ENCODE measurements around the gene PMPCA.
"Not testable (repeated sequence)": the region's sequence is repeated elsewhere in the genome, so short reads cannot be mapped to it uniquely, and the experiment has no call there.

The PMPCA gene

DNA sequence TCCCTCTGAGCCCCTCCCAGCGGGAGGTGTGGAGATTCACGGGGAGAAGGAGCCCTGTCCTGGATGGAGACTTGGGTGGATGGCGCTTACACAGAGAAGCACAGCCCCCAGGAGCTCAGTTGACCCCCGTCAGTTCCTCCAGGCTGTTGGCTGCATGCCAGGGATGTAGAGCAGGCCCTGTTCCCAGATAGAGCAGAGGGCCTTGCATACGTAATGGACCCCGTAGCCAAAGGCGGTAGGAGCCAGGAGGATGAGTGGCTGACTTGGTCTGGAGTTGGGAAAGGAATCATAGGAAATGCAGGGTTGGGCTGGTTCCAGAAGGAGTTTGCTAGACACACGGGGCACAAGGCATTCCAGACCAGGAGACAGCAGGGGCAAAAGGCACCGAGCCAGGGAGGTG is 2.5 kb downstream of the PMPCA start:
- no peaks in the 10 kb centered on the region for H3K9me3 ChIP-seq (ENCODE audit: control insufficient read depth in 2 of 2, low read length in 2 of 2)
- no peaks in the 10 kb centered on the region for H3K27me3 ChIP-seq (ENCODE audit: control insufficient read depth in 2 of 2, insufficient read depth in 2 of 2, low read length in 2 of 2)
- peaks cover 18 to 20% of the 10 kb centered on the region in 2 donors for H3K4me1 ChIP-seq (ENCODE audit: control insufficient read depth in 2 of 2, insufficient read depth in 2 of 2, low read length in 2 of 2)
- no peak overlapping the region for H3K9ac ChIP-seq (ENCODE audit: low read depth in 1 of 2, low read length in 2 of 2)
- peaks cover 45 to 48% of the 10 kb centered on the region in 2 donors for H3K36me3 ChIP-seq (ENCODE audit: control insufficient read depth in 2 of 2, insufficient read depth in 2 of 2, low read length in 2 of 2)
- H3K4me3 ChIP-seq (ENCODE audit: low read length in 2 of 2), result no peak overlapping the region
- H3K27ac ChIP-seq (ENCODE audit: low read depth in 2 of 2, low read length in 2 of 2), result no peak overlapping the region

DNA sequence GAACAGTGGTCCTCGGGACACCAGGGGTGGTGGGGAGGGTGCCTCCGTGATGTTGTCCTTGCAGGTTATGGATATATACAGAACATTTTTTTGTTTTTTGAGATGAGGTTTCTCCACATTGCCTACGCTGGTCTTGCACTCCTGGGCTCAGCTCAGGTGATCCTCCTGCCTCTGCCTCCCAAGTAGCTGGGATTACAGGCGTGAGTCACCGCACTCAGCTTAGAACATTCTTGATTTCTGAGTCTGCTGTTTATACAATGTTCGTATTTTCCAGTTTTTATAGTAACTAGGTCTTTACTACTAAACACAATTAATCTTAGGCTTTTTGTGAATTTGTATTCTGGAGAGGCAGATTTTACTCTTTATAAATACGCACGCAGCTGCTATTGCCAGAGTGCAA is 6.0 kb downstream of the PMPCA start:
- H3K36me3 ChIP-seq (ENCODE audit: control insufficient read depth in 2 of 2, insufficient read depth in 2 of 2, low read length in 2 of 2), result peaks cover 55 to 67% of the 10 kb centered on the region in 2 donors
- H3K4me1 ChIP-seq (ENCODE audit: control insufficient read depth in 2 of 2, insufficient read depth in 2 of 2, low read length in 2 of 2), result peaks cover 4 to 6% of the 10 kb centered on the region in 2 donors
- no peak overlapping the region for H3K27ac ChIP-seq (ENCODE audit: low read depth in 2 of 2, low read length in 2 of 2)
- no peak overlapping the region for H3K4me3 ChIP-seq (ENCODE audit: low read length in 2 of 2)
- H3K27me3 ChIP-seq (ENCODE audit: control insufficient read depth in 2 of 2, insufficient read depth in 2 of 2, low read length in 2 of 2), result no peaks in the 10 kb centered on the region
- H3K9ac ChIP-seq (ENCODE audit: low read depth in 1 of 2, low read length in 2 of 2), result no peak overlapping the region
- no peaks in the 10 kb centered on the region for H3K9me3 ChIP-seq (ENCODE audit: control insufficient read depth in 2 of 2, low read length in 2 of 2)

- Histone ChIP-seq H3K27ac (ENCODE audit: low read depth in 2 of 2, low read length in 2 of 2) (no peak overlapping the region), H3K27me3 (ENCODE audit: control insufficient read depth in 2 of 2, insufficient read depth in 2 of 2, low read length in 2 of 2) (no peaks in the 10 kb centered on the region), H3K9ac (ENCODE audit: low read depth in 1 of 2, low read length in 2 of 2) (no peak overlapping the region), H3K4me1 (ENCODE audit: control insufficient read depth in 2 of 2, insufficient read depth in 2 of 2, low read length in 2 of 2) (peaks cover 0 to under 1% of the 10 kb centered on the region in 2 donors), H3K4me3 (ENCODE audit: low read length in 2 of 2) (no peak overlapping the region), H3K36me3 (ENCODE audit: control insufficient read depth in 2 of 2, insufficient read depth in 2 of 2, low read length in 2 of 2) (peaks cover 59 to 70% of the 10 kb centered on the region in 2 donors), H3K9me3 (ENCODE audit: control insufficient read depth in 2 of 2, low read length in 2 of 2) (no peaks in the 10 kb centered on the region)
Measured at GRCh38 chr9:136416914-136417313, 6.5 kb downstream of the PMPCA start.

DNA sequence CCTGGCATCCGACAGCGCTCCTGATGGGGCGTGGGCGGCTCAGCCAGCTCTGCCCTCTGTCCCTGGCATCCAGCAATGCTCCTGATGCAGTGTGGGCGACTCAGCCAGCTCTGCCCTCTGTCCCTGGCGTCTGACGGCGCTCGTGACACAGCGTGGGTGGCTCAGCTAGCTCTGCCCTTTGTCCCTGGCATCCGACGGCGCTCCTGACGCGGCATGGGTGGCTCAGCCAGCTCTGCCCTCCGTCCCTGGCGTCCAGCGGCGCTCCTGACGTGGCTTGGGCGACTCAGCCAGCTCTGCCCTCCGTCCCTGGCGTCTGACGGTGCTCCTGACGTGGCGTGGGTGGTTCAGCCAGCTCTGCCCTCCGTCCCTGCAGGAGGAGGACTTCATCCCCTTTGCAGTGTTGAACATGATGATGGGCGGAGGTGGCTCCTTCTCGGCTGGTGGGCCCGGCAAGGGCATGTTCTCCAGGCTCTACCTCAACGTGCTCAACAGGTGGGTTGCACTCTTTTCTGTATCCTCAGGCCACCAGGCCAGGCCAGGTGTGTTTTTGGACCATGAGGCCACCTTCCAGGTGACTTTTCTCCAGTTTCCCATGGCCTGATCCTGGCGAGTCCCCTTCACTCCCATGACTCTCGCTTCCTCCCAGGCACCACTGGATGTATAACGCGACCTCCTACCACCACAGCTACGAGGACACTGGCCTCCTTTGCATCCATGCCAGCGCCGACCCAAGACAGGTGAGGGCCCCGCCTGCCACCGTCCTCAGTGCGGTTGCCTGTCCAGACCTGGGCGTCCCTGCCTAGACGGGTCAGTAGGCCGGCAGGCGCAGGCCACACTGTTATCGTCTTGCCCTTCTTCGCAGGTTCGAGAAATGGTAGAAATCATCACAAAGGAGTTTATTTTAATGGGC is 8.0 kb downstream of the PMPCA start:
- H3K4me1 ChIP-seq (ENCODE audit: control insufficient read depth in 2 of 2, insufficient read depth in 2 of 2, low read length in 2 of 2), result no peaks in the 10 kb centered on the region
- H3K27me3 ChIP-seq (ENCODE audit: control insufficient read depth in 2 of 2, insufficient read depth in 2 of 2, low read length in 2 of 2), result no peaks in the 10 kb centered on the region
- H3K27ac ChIP-seq (ENCODE audit: low read depth in 2 of 2, low read length in 2 of 2), result no peak overlapping the region
- H3K9ac ChIP-seq (ENCODE audit: low read depth in 1 of 2, low read length in 2 of 2), result no peak overlapping the region
- no peak overlapping the region for H3K4me3 ChIP-seq (ENCODE audit: low read length in 2 of 2)
- H3K36me3 ChIP-seq (ENCODE audit: control insufficient read depth in 2 of 2, insufficient read depth in 2 of 2, low read length in 2 of 2), result peaks cover 65 to 75% of the 10 kb centered on the region in 2 donors
- H3K9me3 ChIP-seq (ENCODE audit: control insufficient read depth in 2 of 2, low read length in 2 of 2), result no peaks in the 10 kb centered on the region

- Histone ChIP-seq H3K4me3 (ENCODE audit: low read length in 2 of 2) (no peak overlapping the region), H3K27ac (ENCODE audit: low read depth in 2 of 2, low read length in 2 of 2) (no peak overlapping the region), H3K27me3 (ENCODE audit: control insufficient read depth in 2 of 2, insufficient read depth in 2 of 2, low read length in 2 of 2) (no peaks in the 10 kb centered on the region), H3K4me1 (ENCODE audit: control insufficient read depth in 2 of 2, insufficient read depth in 2 of 2, low read length in 2 of 2) (no peaks in the 10 kb centered on the region), H3K9ac (ENCODE audit: low read depth in 1 of 2, low read length in 2 of 2) (no peak overlapping the region), H3K9me3 (ENCODE audit: control insufficient read depth in 2 of 2, low read length in 2 of 2) (no peaks in the 10 kb centered on the region), H3K36me3 (ENCODE audit: control insufficient read depth in 2 of 2, insufficient read depth in 2 of 2, low read length in 2 of 2) (peaks cover 63 to 73% of the 10 kb centered on the region in 2 donors)
Measured at GRCh38 chr9:136419092-136419420, 8.6 kb downstream of the PMPCA start.

- no peaks in the 10 kb centered on the region for H3K27me3 ChIP-seq (ENCODE audit: control insufficient read depth in 2 of 2, insufficient read depth in 2 of 2, low read length in 2 of 2)
- H3K9me3 ChIP-seq (ENCODE audit: control insufficient read depth in 2 of 2, low read length in 2 of 2), result no peaks in the 10 kb centered on the region
- no peaks in the 10 kb centered on the region for H3K4me1 ChIP-seq (ENCODE audit: control insufficient read depth in 2 of 2, insufficient read depth in 2 of 2, low read length in 2 of 2)
- H3K36me3 ChIP-seq (ENCODE audit: control insufficient read depth in 2 of 2, insufficient read depth in 2 of 2, low read length in 2 of 2), result peaks cover 47 to 56% of the 10 kb centered on the region in 2 donors
- no peak overlapping the region for H3K9ac ChIP-seq (ENCODE audit: low read depth in 1 of 2, low read length in 2 of 2)
- no peak overlapping the region for H3K4me3 ChIP-seq (ENCODE audit: low read length in 2 of 2)
- H3K27ac ChIP-seq (ENCODE audit: low read depth in 2 of 2, low read length in 2 of 2), result no peak overlapping the region
Measured at GRCh38 chr9:136421791-136422190, 11.3 kb downstream of the PMPCA start.

- Histone ChIP-seq H3K9me3 (ENCODE audit: control insufficient read depth in 2 of 2, low read length in 2 of 2) (no peaks in the 10 kb centered on the region), H3K4me3 (ENCODE audit: low read length in 2 of 2) (no peak overlapping the region), H3K4me1 (ENCODE audit: control insufficient read depth in 2 of 2, insufficient read depth in 2 of 2, low read length in 2 of 2) (no peaks in the 10 kb centered on the region), H3K36me3 (ENCODE audit: control insufficient read depth in 2 of 2, insufficient read depth in 2 of 2, low read length in 2 of 2) (peaks cover 40 to 48% of the 10 kb centered on the region in 2 donors), H3K9ac (ENCODE audit: low read depth in 1 of 2, low read length in 2 of 2) (no peak overlapping the region), H3K27me3 (ENCODE audit: control insufficient read depth in 2 of 2, insufficient read depth in 2 of 2, low read length in 2 of 2) (no peaks in the 10 kb centered on the region), H3K27ac (ENCODE audit: low read depth in 2 of 2, low read length in 2 of 2) (no peak overlapping the region)
Measured at GRCh38 chr9:136422876-136423275, 12.4 kb downstream of the PMPCA start.

- Histone ChIP-seq H3K9me3 (ENCODE audit: control insufficient read depth in 2 of 2, low read length in 2 of 2) (no peaks in the 10 kb centered on the region), H3K27me3 (ENCODE audit: control insufficient read depth in 2 of 2, insufficient read depth in 2 of 2, low read length in 2 of 2) (no peaks in the 10 kb centered on the region), H3K36me3 (ENCODE audit: control insufficient read depth in 2 of 2, insufficient read depth in 2 of 2, low read length in 2 of 2) (peaks cover 33 to 42% of the 10 kb centered on the region in 2 donors), H3K9ac (ENCODE audit: low read depth in 1 of 2, low read length in 2 of 2) (no peak overlapping the region), H3K4me1 (ENCODE audit: control insufficient read depth in 2 of 2, insufficient read depth in 2 of 2, low read length in 2 of 2) (no peaks in the 10 kb centered on the region), H3K4me3 (ENCODE audit: low read length in 2 of 2) (no peak overlapping the region), H3K27ac (ENCODE audit: low read depth in 2 of 2, low read length in 2 of 2) (no peak overlapping the region)
Measured at GRCh38 chr9:136423432-136424146, 13.1 kb downstream of the PMPCA start.

DNA sequence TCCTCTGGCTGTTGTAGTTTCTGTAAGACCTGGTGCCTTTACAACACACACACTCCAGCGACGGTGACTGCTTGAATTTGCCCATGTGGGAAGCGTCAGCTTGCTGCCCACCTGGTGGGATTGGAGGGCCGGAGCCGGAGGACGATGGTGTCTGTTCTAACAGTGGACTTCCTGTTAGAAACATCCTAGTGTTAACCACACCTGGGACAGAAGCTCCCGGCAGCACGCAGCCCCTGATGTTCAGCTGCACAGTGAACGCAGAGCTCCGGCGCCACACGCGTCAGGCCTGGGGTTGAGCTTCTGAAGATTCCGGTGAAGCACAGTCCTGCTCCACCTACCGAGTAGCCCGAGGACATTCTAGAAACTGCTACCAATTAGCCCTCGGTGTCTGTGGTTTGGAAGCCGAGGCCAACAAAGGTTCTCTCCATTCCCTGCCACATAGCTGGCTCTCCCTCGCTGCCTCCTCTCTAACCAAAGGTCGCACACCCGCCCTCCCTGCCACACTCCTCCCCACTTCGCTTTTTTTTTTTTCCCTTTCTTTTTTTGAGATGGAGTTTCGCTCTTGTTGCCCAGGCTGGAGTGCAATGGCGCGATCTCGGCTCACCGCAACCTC is 14.4 kb downstream of the PMPCA start:
- Histone ChIP-seq H3K27me3 (ENCODE audit: control insufficient read depth in 2 of 2, insufficient read depth in 2 of 2, low read length in 2 of 2) (no peaks in the 10 kb centered on the region), H3K4me3 (ENCODE audit: low read length in 2 of 2) (no peak overlapping the region), H3K4me1 (ENCODE audit: control insufficient read depth in 2 of 2, insufficient read depth in 2 of 2, low read length in 2 of 2) (no peaks in the 10 kb centered on the region), H3K27ac (ENCODE audit: low read depth in 2 of 2, low read length in 2 of 2) (no peak overlapping the region), H3K9ac (ENCODE audit: low read depth in 1 of 2, low read length in 2 of 2) (no peak overlapping the region), H3K36me3 (ENCODE audit: control insufficient read depth in 2 of 2, insufficient read depth in 2 of 2, low read length in 2 of 2) (peaks cover 32 to 43% of the 10 kb centered on the region in 2 donors), H3K9me3 (ENCODE audit: control insufficient read depth in 2 of 2, low read length in 2 of 2) (no peaks in the 10 kb centered on the region)

DNA sequence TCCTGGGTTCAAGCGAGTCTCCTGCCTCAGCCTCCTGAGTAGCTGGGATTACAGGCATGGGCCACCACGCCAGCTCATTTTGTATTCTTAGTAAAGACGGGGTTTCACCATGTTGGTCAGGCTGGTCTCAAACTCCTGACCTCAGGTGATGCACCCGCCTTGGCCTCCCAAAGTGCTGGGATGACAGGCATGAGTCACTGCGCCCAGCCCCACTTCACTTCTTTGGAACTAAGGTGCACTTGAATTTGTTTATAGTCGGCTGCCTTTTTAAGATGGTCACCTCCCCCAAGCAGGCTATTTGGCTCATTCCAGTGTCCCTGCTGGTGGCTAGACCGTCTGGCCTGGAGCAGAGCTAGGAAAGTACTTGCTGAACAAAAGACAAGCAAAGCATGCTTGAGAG is 14.9 kb downstream of the PMPCA start:
- peaks cover 34 to 43% of the 10 kb centered on the region in 2 donors for H3K36me3 ChIP-seq (ENCODE audit: control insufficient read depth in 2 of 2, insufficient read depth in 2 of 2, low read length in 2 of 2)

More for the DNA sequence above, 14.9 kb downstream of the PMPCA start:
- not testable (repeated sequence) for H3K9me3 ChIP-seq (ENCODE audit: control insufficient read depth in 2 of 2, low read length in 2 of 2); H3K27ac ChIP-seq (ENCODE audit: low read depth in 2 of 2, low read length in 2 of 2); H3K4me1 ChIP-seq (ENCODE audit: control insufficient read depth in 2 of 2, insufficient read depth in 2 of 2, low read length in 2 of 2); H3K27me3 ChIP-seq (ENCODE audit: control insufficient read depth in 2 of 2, insufficient read depth in 2 of 2, low read length in 2 of 2); H3K4me3 ChIP-seq (ENCODE audit: low read length in 2 of 2); H3K9ac ChIP-seq (ENCODE audit: low read depth in 1 of 2, low read length in 2 of 2)
